IgD-negative memory B cell (primary cell): ENCODE measurements around the gene H3-3A. TPM values are rescaled to one million over a fixed set of nuclear protein-coding genes. Genes with fewer than 3 reads are reported as not detected.

Experiments
- H3K27ac Mint-ChIP-seq, 3 donors: one replicate each; pipeline ENCODE4 v1.8.0; 2020 to 2022; ENCODE audit warnings: mild to moderate bottlenecking in 3 of 3, mixed read lengths in 3 of 3, moderate library complexity in 1 of 3
- H3K27me3 Mint-ChIP-seq: one replicate; pipeline ENCODE4 v1.8.0; 2021; ENCODE audit warnings: mixed read lengths
- H3K36me3 Mint-ChIP-seq: one replicate; pipeline ENCODE4 v1.8.0; 2020; ENCODE audit warnings: mild to moderate bottlenecking, mixed read lengths
- H3K4me1 Mint-ChIP-seq, 3 donors: one replicate each; pipeline ENCODE4 v1.8.0; 2020 to 2022; ENCODE audit warnings: mixed read lengths in 3 of 3, mild to moderate bottlenecking in 1 of 3
- H3K4me3 Mint-ChIP-seq, 4 donors: one replicate each; pipeline ENCODE4 v1.8.0; 2020 to 2022; ENCODE audit warnings: mild to moderate bottlenecking in 4 of 4, mixed read lengths in 4 of 4, moderate library complexity in 3 of 4
- H3K9me3 Mint-ChIP-seq, 3 donors: one replicate each; pipeline ENCODE4 v1.8.0; 2020 to 2021; ENCODE audit warnings: mixed read lengths in 3 of 3, mild to moderate bottlenecking in 1 of 3
- polyA plus RNA-seq: library from polyadenylated mRNA; unstranded; fragments of 300-500 nt; fragmentation: Illumina TruSeq; gene quantifications from one replicate; pipeline ENCODE4 v1.2.3, GENCODE V29; 2021

Gene H3-3A
- polyA plus RNA-seq, 1 donor from 2014 or later = 1,011 TPM

DNA sequence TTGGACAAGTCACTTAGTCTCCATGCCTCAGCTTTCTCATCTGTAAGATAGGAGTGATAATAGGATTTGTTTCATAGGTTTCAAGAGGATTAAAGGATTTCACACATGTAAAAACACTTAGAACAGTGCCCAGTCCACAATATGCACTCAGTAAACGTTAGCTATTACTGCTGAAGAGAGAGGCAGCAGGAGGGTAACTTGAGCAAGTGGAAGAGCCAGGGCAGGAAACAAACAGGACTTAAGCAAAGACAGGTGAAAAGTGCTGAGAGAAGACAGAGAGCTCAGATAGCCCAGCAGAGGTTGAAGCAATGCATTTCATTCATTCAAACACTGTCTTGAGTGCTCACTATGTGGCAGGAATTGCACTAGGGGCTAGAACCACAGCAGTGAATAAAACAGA is 21.1 kb upstream of the H3-3A start:
- Mint-ChIP-seq H3K4me1 (peaks cover 0 to 5% (median 4%) of the 10 kb centered on the region in 3 donors), H3K4me3 (no peak overlapping the region), H3K27ac (no peak overlapping the region), H3K27me3 (no peaks in the 10 kb centered on the region), H3K9me3 (no peaks in the 10 kb centered on the region), H3K36me3 (no peaks in the 10 kb centered on the region)

GRCh38 chr1:226044514-226045101 is 17.9 kb upstream of the H3-3A start:
- Mint-ChIP-seq H3K36me3 (no peaks in the 10 kb centered on the region), H3K4me3 (no peak overlapping the region), H3K9me3 (no peaks in the 10 kb centered on the region), H3K27ac (no peak overlapping the region), H3K27me3 (no peaks in the 10 kb centered on the region), H3K4me1 (peaks cover 0 to 6% (median 5%) of the 10 kb centered on the region in 3 donors)

- H3K9me3 Mint-ChIP-seq = no peaks in the 10 kb centered on the region
Measured at GRCh38 chr1:226046240-226046639, 16.3 kb upstream of the H3-3A start.

DNA sequence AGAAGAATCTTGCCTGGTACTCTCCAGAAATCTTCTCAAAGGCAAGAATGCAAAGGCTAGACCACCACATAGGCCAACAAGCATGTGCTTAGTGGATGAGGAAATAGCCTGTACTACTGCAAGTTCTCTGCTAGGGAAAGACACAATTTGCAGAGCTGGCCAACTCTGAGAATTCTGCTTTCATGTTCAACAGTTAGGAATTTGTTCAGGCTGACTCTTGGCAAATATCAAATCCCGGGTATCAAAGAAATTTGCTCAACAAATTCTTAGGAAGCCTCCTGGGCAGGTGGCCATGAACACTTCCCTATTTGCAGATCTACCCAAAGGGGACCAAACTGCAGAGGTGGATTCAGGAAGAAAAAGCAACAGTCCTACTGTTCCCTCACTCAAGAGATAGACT is 15.0 kb upstream of the H3-3A start:
- H3K36me3 Mint-ChIP-seq = peaks cover 1% of the 10 kb centered on the region
- no peak overlapping the region for H3K4me3 Mint-ChIP-seq
- no peaks in the 10 kb centered on the region for H3K9me3 Mint-ChIP-seq
- no peaks in the 10 kb centered on the region for H3K27me3 Mint-ChIP-seq
- H3K27ac Mint-ChIP-seq = peak overlapping the region in 1 of 3 donors; percentile 74
- peaks cover 0 to 7% (median 3%) of the 10 kb centered on the region in 3 donors for H3K4me1 Mint-ChIP-seq

More at GRCh38 chr1:226046240-226046639, 16.3 kb upstream of the H3-3A start:
- H3K4me3 Mint-ChIP-seq = no peak overlapping the region
- H3K27me3 Mint-ChIP-seq = no peaks in the 10 kb centered on the region
- peak overlapping the region in 1 of 3 donors; percentile 61 for H3K27ac Mint-ChIP-seq
- peaks cover 0 to 7% (median 5%) of the 10 kb centered on the region in 3 donors for H3K4me1 Mint-ChIP-seq
- no peaks in the 10 kb centered on the region for H3K36me3 Mint-ChIP-seq

DNA sequence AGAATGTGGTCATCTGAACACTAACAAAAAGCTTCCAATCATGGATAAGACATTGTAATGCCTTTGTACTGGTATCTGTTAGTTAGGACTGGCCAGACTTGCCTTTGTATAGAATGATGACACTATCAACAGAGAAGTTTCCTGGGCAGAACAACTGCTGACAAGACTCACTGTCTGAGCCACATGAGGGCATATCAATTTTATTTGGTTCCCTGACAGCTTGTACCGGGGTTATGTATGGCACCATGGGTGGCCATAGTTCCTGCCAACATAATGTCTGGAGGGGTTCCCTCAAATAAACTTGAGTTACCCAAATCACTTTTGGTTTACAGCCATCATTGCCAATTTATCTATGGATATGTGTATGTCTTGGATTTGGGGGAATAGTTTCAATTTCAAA is 13.6 kb upstream of the H3-3A start:
- Mint-ChIP-seq H3K4me1 (peaks cover 0 to 3% (median 0%) of the 10 kb centered on the region in 3 donors), H3K27me3 (no peaks in the 10 kb centered on the region), H3K36me3 (peaks cover 1% of the 10 kb centered on the region), H3K4me3 (no peak overlapping the region), H3K27ac (no peak overlapping the region), H3K9me3 (no peaks in the 10 kb centered on the region)

DNA sequence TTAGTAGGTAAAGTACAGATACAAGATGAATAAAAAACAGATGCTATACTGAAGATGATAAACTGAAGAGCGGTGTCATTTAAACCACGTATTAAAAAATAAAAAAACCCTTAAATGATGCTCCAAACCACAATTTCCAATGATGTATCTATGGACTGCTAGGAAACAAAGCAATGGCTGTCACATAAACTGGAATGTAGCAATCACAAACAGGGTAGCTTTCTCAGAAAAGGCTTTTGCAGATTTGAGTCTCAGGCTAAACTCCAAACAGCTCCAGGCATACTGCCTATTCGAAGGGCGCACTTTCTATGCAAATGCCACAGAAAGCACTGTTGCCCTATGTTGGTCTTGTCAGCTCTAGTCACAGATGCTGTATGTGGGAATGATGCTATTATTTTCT is 12.4 kb upstream of the H3-3A start:
- Mint-ChIP-seq H3K4me1 (peaks cover 0 to 3% (median 0%) of the 10 kb centered on the region in 3 donors), H3K36me3 (peaks cover 1% of the 10 kb centered on the region), H3K27ac (no peak overlapping the region), H3K27me3 (no peaks in the 10 kb centered on the region), H3K4me3 (no peak overlapping the region), H3K9me3 (no peaks in the 10 kb centered on the region)

GRCh38 chr1:226051365-226051764 is 11.2 kb upstream of the H3-3A start:
- H3K9me3 Mint-ChIP-seq = no peaks in the 10 kb centered on the region
- peak overlapping the region in 1 of 3 donors; percentile 39 for H3K27ac Mint-ChIP-seq
- peaks cover 6% of the 10 kb centered on the region for H3K36me3 Mint-ChIP-seq
- peaks cover 0 to 3% (median 2%) of the 10 kb centered on the region in 3 donors for H3K4me1 Mint-ChIP-seq
- no peak overlapping the region for H3K4me3 Mint-ChIP-seq
- H3K27me3 Mint-ChIP-seq = no peaks in the 10 kb centered on the region

DNA sequence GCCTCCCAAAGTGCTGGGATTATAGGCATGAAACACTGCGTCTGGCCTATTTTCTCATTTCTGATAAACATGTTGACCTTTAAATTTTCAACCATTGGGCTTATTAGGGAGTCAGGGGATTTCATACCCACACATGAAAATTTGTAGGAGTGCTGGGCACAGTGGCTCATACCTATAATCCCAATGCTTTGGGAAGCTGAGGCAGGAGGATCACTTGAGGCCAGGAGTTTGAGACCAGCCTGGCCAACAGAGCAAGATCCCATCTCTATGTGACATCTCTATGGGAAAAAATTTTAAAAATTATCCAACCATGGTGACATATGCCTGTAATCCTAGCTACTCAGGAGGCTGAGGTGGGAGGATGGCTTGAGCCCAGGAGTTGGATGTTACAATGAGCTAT is 10.5 kb upstream of the H3-3A start:
- peaks cover 0 to 3% (median 3%) of the 10 kb centered on the region in 3 donors for H3K4me1 Mint-ChIP-seq
- no peaks in the 10 kb centered on the region for H3K27me3 Mint-ChIP-seq
- H3K27ac Mint-ChIP-seq = peak overlapping the region in 1 of 3 donors; percentile 31
- H3K9me3 Mint-ChIP-seq = no peaks in the 10 kb centered on the region
- H3K4me3 Mint-ChIP-seq = no peak overlapping the region
- H3K36me3 Mint-ChIP-seq = peaks cover 7% of the 10 kb centered on the region

DNA sequence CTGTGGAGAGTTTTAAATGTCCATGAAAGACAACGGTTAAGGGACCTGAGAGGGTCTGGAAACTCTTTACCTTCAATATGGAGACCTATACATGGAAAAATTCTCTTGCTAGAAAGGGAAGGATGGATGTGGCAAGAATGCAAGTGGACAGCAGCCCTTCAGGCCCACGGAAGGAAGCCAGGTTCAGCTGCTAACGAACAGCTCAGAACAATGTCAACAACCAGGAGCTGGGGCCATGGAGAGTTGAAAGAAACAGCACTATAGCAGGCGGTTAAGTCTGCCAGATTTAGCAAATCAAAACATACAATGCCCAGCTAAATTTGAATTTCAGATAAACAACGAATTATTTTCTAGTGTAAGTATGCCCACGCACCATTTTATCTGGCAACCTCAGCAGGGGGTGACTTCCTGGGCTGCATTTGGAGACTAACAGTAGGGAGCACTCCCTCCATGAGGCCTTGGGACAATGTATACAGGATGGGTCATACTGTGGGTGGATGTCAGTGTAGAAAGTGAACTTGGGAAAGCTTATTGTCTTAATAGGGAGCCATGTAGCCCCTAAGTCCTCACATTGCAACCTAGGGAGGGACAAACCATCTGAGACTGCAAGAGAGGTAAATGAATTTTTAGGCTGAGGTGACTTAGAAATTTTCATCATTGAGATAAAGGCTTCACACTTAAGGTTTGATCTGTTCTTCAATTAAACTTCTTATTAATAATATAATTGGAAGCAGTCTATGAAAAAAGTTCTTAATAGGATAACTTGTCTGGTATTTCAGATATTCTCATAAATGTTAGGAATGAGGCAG is 7.8 kb upstream of the H3-3A start:
- H3K36me3 Mint-ChIP-seq = peaks cover 9% of the 10 kb centered on the region
- no peaks in the 10 kb centered on the region for H3K27me3 Mint-ChIP-seq
- H3K4me1 Mint-ChIP-seq = peaks cover 1 to 7% (median 5%) of the 10 kb centered on the region in 3 donors
- H3K4me3 Mint-ChIP-seq = no peak overlapping the region
- no peaks in the 10 kb centered on the region for H3K9me3 Mint-ChIP-seq
- H3K27ac Mint-ChIP-seq = peak overlapping the region in 1 of 3 donors; percentile 72

DNA sequence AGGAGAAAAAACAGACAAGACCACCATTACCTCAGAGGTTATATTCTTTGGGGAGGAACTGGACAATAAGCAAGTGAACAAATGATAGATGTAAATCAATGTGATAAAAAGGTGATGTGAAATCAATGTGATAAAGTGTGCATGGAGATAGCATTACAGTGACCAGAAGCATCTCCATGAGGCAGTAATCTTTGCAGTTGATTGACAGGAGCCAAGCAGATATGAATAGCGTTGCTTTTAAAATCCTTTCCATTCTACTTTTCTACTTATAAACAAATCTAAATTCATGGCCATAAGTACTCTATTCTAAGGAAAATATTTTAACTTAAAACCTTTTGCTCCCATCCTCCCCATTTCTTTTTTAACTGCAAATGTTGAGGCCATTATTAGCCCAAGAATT is 2.8 kb upstream of the H3-3A start:
- Mint-ChIP-seq H3K9me3 (no peaks in the 10 kb centered on the region), H3K4me1 (peaks cover 11 to 21% (median 16%) of the 10 kb centered on the region in 3 donors), H3K27ac (peak overlapping the region in 2 of 3 donors; percentile 93 to 96), H3K4me3 (peak overlapping the region in 2 of 4 donors; percentile 8 to 80), H3K36me3 (peaks cover 8% of the 10 kb centered on the region), H3K27me3 (no peaks in the 10 kb centered on the region)

- Mint-ChIP-seq H3K36me3 (peaks cover 8% of the 10 kb centered on the region), H3K4me3 (peak overlapping the region in 3 of 4 donors; percentile 4 to 95 (median 9)), H3K27ac (peak overlapping the region in 1 of 3 donors; percentile 96), H3K27me3 (no peaks in the 10 kb centered on the region), H3K9me3 (no peaks in the 10 kb centered on the region), H3K4me1 (peaks cover 16 to 25% (median 20%) of the 10 kb centered on the region in 3 donors)
Measured at GRCh38 chr1:226060427-226060826, 2.1 kb upstream of the H3-3A start.

GRCh38 chr1:226061068-226061840 is 1.3 kb upstream of the H3-3A start:
- peaks cover 25 to 32% (median 27%) of the 10 kb centered on the region in 3 donors for H3K4me1 Mint-ChIP-seq
- H3K4me3 Mint-ChIP-seq = peak overlapping the region; percentile 95 to 100 (median 95)
- H3K27me3 Mint-ChIP-seq = no peaks in the 10 kb centered on the region
- peaks cover 5% of the 10 kb centered on the region for H3K36me3 Mint-ChIP-seq
- peak overlapping the region; percentile 94 to 96 (median 95) for H3K27ac Mint-ChIP-seq
- no peaks in the 10 kb centered on the region for H3K9me3 Mint-ChIP-seq

DNA sequence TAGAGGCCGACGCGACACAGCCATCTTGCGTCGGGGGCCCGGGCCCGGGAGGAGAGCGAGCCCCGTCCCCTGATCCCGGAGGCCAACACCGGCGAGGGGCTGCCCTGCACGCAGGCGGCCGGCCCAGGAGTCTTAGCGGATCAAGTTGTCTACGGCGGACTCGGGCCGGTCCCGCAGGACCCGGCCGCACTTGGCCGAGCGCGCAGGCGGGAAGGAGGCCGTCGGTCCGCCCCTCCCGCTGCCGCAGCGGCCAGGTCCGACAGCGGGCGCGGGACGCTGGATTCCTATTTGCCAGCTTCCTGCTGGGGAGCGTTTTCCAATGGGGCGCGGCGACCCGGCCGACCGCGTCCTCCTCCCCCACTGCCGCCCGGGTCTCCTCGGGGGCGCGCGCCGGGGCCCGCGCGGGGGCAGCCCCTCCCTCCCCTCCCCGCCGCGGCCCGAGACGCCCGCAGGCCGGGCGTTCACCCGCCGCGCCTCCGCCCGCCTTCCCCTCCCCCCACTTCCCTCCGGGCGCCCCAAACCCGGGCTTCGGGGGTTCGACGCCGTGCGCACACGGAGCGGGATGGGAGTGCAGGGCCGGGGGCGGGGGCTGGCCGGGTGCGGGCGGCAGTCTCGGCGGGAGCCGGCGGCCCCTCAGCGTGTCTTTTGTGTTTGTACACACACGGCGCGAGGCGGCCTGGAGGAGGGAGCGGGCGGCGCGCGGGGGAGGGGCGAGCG is 517 bp upstream of the H3-3A start:
- peaks cover 3% of the 10 kb centered on the region for H3K36me3 Mint-ChIP-seq
- H3K27me3 Mint-ChIP-seq = no peaks in the 10 kb centered on the region
- peak overlapping the region; percentile 95 to 100 (median 99) for H3K27ac Mint-ChIP-seq
- no peaks in the 10 kb centered on the region for H3K9me3 Mint-ChIP-seq
- H3K4me3 Mint-ChIP-seq = peak overlapping the region; percentile 97 to 100 (median 99)
- H3K4me1 Mint-ChIP-seq = peaks cover 28 to 36% (median 30%) of the 10 kb centered on the region in 3 donors

GRCh38 chr1:226063224-226063976 is 884 bp downstream of the H3-3A start:
- H3K27ac Mint-ChIP-seq = peak overlapping the region; percentile 99 to 100 (median 100)
- no peaks in the 10 kb centered on the region for H3K9me3 Mint-ChIP-seq
- H3K4me3 Mint-ChIP-seq = peak overlapping the region; percentile 97 to 100 (median 99)
- peaks cover 3% of the 10 kb centered on the region for H3K36me3 Mint-ChIP-seq
- H3K27me3 Mint-ChIP-seq = no peaks in the 10 kb centered on the region
- H3K4me1 Mint-ChIP-seq = peaks cover 34 to 40% (median 37%) of the 10 kb centered on the region in 3 donors
